Body of pancreas (tissue), 4 donors: ENCODE data around the gene MAMDC2.

Experiments used
- CTCF ChIP-seq, 7 experiments: fragments of 450-650 bp in 4 of 7; fragments of 200-600 bp in 3 of 7; sonication (generic) in 3 of 7; IDR thresholded peaks; one replicate each; pipeline ENCODE4 v1.5.1; 2016 to 2019; ENCODE audit warnings: antibody characterized with exemption in 7 of 7
- POLR2A ChIP-seq, 3 donors: fragments of 450-650 bp; IDR thresholded peaks; one replicate each; pipeline ENCODE4 v1.6.1; 2016; ENCODE audit warnings: antibody characterized with exemption in 3 of 3, mild to moderate bottlenecking in 2 of 3

DNA sequence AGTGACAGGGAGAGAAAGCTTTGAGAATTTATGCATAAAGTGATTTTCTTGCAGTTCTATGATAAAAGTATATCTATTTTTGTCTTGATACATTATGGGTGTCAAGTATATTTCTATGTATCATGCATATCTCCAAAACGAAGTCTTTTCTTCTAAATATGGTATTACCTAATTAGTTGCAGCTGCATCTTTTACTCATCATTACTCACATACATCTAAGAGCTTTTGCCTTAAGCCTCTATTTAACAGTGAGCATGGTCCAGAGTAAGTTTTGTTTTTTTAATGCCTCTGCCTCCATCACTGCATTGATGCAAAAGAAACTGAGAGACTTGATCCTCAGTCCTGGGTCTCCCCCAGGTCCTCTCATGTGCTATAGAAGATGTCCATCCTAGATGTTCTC lies 175.1 kb downstream of the MAMDC2 start:
- TF ChIP-seq POLR2A (IDR thresholded peaks at IDR 0.05) (no peak), CTCF (IDR thresholded peaks at IDR 0.05) (no peak)
